GM18951 (cell line): Measurements from ENCODE around the gene GPSM1.

Experiments
- POLR2A ChIP-seq: IDR thresholded peaks from 4 replicates; pipeline ENCODE4 v1.6.1; 2011; ENCODE audit warnings: mild to moderate bottlenecking; ENCODE audit not compliant: insufficient read length, insufficient read depth; ENCODE audit errors: extremely low read depth
- in situ Hi-C: fragments of 300-500 bp; cut with MboI; formaldehyde crosslinking; loops from one replicate; pipeline ENCODE4 v1.12.0; 2022; ENCODE audit warnings: low sequenced_read_pairs, mixed read lengths, inconsistent platforms; ENCODE audit not compliant: unreplicated experiment

GPSM1 gene

GRCh38 chr9:136295542-136296433 is 31.6 kb upstream of the GPSM1 start:
- in situ Hi-C loops: no loop called here
- no peak for TF ChIP-seq POLR2A

GRCh38 chr9:136296434-136297015 is 30.8 kb upstream of the GPSM1 start:
- in situ Hi-C loops: no loop called here
- no peak for TF ChIP-seq POLR2A

GRCh38 chr9:136297016-136297691 is 30.2 kb upstream of the GPSM1 start:
- in situ Hi-C loops: no loop called here

GRCh38 chr9:136297766-136298735 is 29.3 kb upstream of the GPSM1 start:
- TF ChIP-seq POLR2A: no peak
- in situ Hi-C loops: no loop called here

More at GRCh38 chr9:136297016-136297691, 30.2 kb upstream of the GPSM1 start:
- TF ChIP-seq POLR2A: no peak

GRCh38 chr9:136299116-136299515 is 28.2 kb upstream of the GPSM1 start:
- in situ Hi-C loops: no loop called here
- no peak for TF ChIP-seq POLR2A

- in situ Hi-C loops: no loop called here
- no peak for TF ChIP-seq POLR2A
Observed at GRCh38 chr9:136299541-136299940, 27.8 kb upstream of the GPSM1 start.

- in situ Hi-C loops: no loop called here
- TF ChIP-seq POLR2A: no peak
Observed at GRCh38 chr9:136300016-136300545, 27.3 kb upstream of the GPSM1 start.

- no peak for TF ChIP-seq POLR2A
- in situ Hi-C loops: no loop called here
Observed at GRCh38 chr9:136300866-136301265, 26.5 kb upstream of the GPSM1 start.

GRCh38 chr9:136302527-136302926 is 24.8 kb upstream of the GPSM1 start:
- in situ Hi-C loops: no loop called here
- TF ChIP-seq POLR2A: no peak

- in situ Hi-C loops: no loop called here
- TF ChIP-seq POLR2A: no peak
Observed at GRCh38 chr9:136303066-136303824, 24.1 kb upstream of the GPSM1 start.

GRCh38 chr9:136303825-136304416 is 23.4 kb upstream of the GPSM1 start, which contains the start of gene CCDC187:
CCDC187 (minus strand) TSS chr9:136304094; CDS start chr9:136303830, 264 bp downstream.
- TF ChIP-seq POLR2A: no peak
- in situ Hi-C loops: no loop called here
